ENCODE results near the gene CEP78. TPM values are rescaled to one million over a fixed set of nuclear protein-coding genes. Genes with fewer than 3 reads are reported as not detected.

Gene CEP78
- total RNA-seq, 1 experiment from 2014 or later: 10.1 TPM

- CTCF ChIA-PET: no interaction called here
- TF ChIP-seq CTCF (IDR thresholded peaks at IDR 0.05; ENCODE audit: insufficient read depth in 1 of 2, low read depth in 1 of 2, low read length in 1 of 2, severe bottlenecking in 1 of 2, unreplicated experiment in 1 of 2): no peak
Observed at GRCh38 chr9:78298046-78298765, 62.3 kb downstream of the CEP78 start.

GRCh38 chr9:78300209-78300608, 64.3 kb downstream of the CEP78 start:
- DNase-seq: no peak
- Histone ChIP-seq H3K27me3 (replicated peaks; ENCODE audit: control insufficient read depth, insufficient read depth, low read length) (no peaks in the 10 kb centered on the region), H3K9me3 (no peaks in the 10 kb centered on the region), H3K4me1 (no peaks in the 10 kb centered on the region), H3K36me3 (ENCODE audit: control insufficient read depth, insufficient read depth, low read length) (no peaks in the 10 kb centered on the region), H3K4me3 (ENCODE audit: low read depth, low read length) (no peak overlapping the region)
- Mint-ChIP-seq H3K4me1 (ENCODE audit: low read depth, unreplicated experiment) (no peaks in the 10 kb centered on the region), H3K27me3 (ENCODE audit: insufficient read depth, unreplicated experiment) (no peaks in the 10 kb centered on the region), H3K36me3 (ENCODE audit: insufficient read depth, unreplicated experiment) (peaks cover 43% of the 10 kb centered on the region), H3K9me3 (ENCODE audit: unreplicated experiment) (no peaks in the 10 kb centered on the region), H3K27ac (ENCODE audit: unreplicated experiment) (no peak overlapping the region), H3K4me3 (ENCODE audit: unreplicated experiment) (no peak overlapping the region)
- ChIA-PET POLR2A (no interaction called here), CTCF (no interaction called here)
- no peak for TF ChIP-seq CTCF (IDR thresholded peaks at IDR 0.05; ENCODE audit: insufficient read depth in 1 of 2, low read depth in 1 of 2, low read length in 1 of 2, severe bottlenecking in 1 of 2, unreplicated experiment in 1 of 2)
- intact Hi-C loops (cut with micrococcal nuclease; ENCODE audit: unreplicated experiment): no loop called here
- BruUV-seq (replicated peaks): no TSS peak

More at GRCh38 chr9:78298046-78298765, 62.3 kb downstream of the CEP78 start:
- Mint-ChIP-seq H3K4me1 (ENCODE audit: low read depth, unreplicated experiment) (no peaks in the 10 kb centered on the region), H3K27ac (ENCODE audit: unreplicated experiment) (peak overlapping the region; percentile 90), H3K36me3 (ENCODE audit: insufficient read depth, unreplicated experiment) (peaks cover 28% of the 10 kb centered on the region), H3K4me3 (ENCODE audit: unreplicated experiment) (peak overlapping the region; percentile 77), H3K27me3 (ENCODE audit: insufficient read depth, unreplicated experiment) (no peaks in the 10 kb centered on the region), H3K9me3 (ENCODE audit: unreplicated experiment) (no peaks in the 10 kb centered on the region)
- no peak for DNase-seq
- POLR2A ChIA-PET: no interaction called here
- H3K36me3 ChIP-seq (ENCODE audit: control insufficient read depth, insufficient read depth, low read length): no peaks in the 10 kb centered on the region
- BruUV-seq (replicated peaks): TSS peak; percentile 27
- no peaks in the 10 kb centered on the region for H3K4me1 ChIP-seq
- intact Hi-C loops (cut with micrococcal nuclease; ENCODE audit: unreplicated experiment): loop anchor here (5.0 kb wide), 1 partner anchor 36 kb away; no protein-coding TSS in a partner anchor
- no peaks in the 10 kb centered on the region for H3K27me3 ChIP-seq (replicated peaks; ENCODE audit: control insufficient read depth, insufficient read depth, low read length)
- peak overlapping the region; percentile 66 for H3K4me3 ChIP-seq (ENCODE audit: low read depth, low read length)
- H3K9me3 ChIP-seq: no peaks in the 10 kb centered on the region

- POLR2A ChIA-PET: no interaction called here
Observed at GRCh38 chr9:78301466-78301865, 65.6 kb downstream of the CEP78 start.

More at GRCh38 chr9:78301466-78301865, 65.6 kb downstream of the CEP78 start:
- no peaks in the 10 kb centered on the region for H3K9me3 ChIP-seq
- no peak for TF ChIP-seq CTCF (IDR thresholded peaks at IDR 0.05; ENCODE audit: insufficient read depth in 1 of 2, low read depth in 1 of 2, low read length in 1 of 2, severe bottlenecking in 1 of 2, unreplicated experiment in 1 of 2)
- H3K27me3 ChIP-seq (replicated peaks; ENCODE audit: control insufficient read depth, insufficient read depth, low read length): no peaks in the 10 kb centered on the region
- Mint-ChIP-seq H3K4me3 (ENCODE audit: unreplicated experiment) (no peak overlapping the region), H3K4me1 (ENCODE audit: low read depth, unreplicated experiment) (no peaks in the 10 kb centered on the region), H3K27ac (ENCODE audit: unreplicated experiment) (no peak overlapping the region), H3K9me3 (ENCODE audit: unreplicated experiment) (no peaks in the 10 kb centered on the region), H3K36me3 (ENCODE audit: insufficient read depth, unreplicated experiment) (peaks cover 53% of the 10 kb centered on the region), H3K27me3 (ENCODE audit: insufficient read depth, unreplicated experiment) (no peaks in the 10 kb centered on the region)
- DNase-seq: no peak
- no peak overlapping the region for H3K4me3 ChIP-seq (ENCODE audit: low read depth, low read length)
- BruUV-seq (replicated peaks): no TSS peak
- H3K4me1 ChIP-seq: no peaks in the 10 kb centered on the region
- CTCF ChIA-PET: no interaction called here
- no peaks in the 10 kb centered on the region for H3K36me3 ChIP-seq (ENCODE audit: control insufficient read depth, insufficient read depth, low read length)
- intact Hi-C loops (cut with micrococcal nuclease; ENCODE audit: unreplicated experiment): no loop called here

Data from Caco-2 (cell line).